Measurements from ENCODE around the gene ARAP1.

ARAP1 gene

DNA sequence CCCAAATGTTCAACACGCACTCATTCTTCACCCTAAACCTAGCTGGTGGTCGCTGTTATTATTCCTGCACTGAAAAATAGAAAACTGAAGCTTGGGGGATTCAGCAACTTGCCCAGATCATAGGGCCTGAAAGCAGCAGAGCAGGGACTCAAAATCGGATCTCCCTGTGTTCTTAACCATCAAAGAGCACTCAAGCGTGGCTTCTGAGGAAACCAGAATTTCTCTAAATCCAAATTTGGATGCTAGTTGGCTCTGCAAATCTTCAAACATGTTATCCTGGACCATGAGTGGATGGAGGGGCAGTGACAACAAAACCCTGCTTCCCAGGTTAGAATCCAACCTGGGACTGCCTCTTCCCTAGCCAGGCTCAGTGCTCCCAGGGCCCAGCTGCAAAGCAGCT lies 11.6 kb upstream of the ARAP1 start:
- no peak for DNase-seq
- Mint-ChIP-seq H3K4me1 (peaks cover 6% of the 10 kb centered on the region), H3K36me3 (no peaks in the 10 kb centered on the region), H3K27me3 (peaks cover 20% of the 10 kb centered on the region), H3K27ac (no peak overlapping the region), H3K9me3 (no peaks in the 10 kb centered on the region), H3K4me3 (no peak overlapping the region)
- CTCF ChIA-PET: no interaction called here

DNA sequence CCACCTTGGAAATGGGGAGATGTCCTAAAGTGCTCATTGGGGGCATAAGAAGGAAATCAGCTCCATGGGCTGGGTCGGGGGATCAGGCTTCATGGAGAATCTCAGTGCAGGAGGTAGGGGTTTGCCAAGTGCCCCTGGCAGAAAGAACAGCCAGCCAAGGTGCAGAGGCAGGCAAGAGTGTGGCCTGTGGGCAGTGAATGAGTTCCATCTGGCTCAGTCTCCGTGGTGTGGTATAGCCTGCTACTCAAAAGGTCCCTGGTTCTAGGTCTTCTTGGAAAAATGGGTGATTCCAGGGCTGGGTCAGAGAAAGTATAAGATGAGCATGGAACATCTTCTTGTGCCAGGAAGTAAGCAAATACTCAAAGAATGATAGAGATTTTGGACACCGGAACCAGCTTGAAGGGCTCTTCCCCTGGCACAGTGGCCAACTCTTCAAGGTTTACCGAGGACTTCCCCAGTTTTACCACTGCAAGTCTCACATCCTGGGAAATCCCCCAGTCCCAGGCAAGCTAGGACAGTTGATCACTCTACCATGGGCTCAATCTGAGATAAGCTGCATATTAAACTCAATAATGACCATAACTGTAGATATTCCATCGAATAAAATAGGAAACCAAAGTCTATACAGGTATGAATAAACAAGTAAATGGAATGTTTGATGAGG lies 10.6 kb upstream of the ARAP1 start:
- H3K4me3 Mint-ChIP-seq: no peak overlapping the region
- H3K27me3 Mint-ChIP-seq: peaks cover 13% of the 10 kb centered on the region
- peaks cover 6% of the 10 kb centered on the region for H3K4me1 Mint-ChIP-seq
- CTCF ChIA-PET: interaction anchor here (1.2 kb wide), 1 partner anchor 26 kb away, joined by 3 read pairs; no protein-coding TSS in a partner anchor
- no peaks in the 10 kb centered on the region for H3K9me3 Mint-ChIP-seq
- DNase-seq: no peak
- no peaks in the 10 kb centered on the region for H3K36me3 Mint-ChIP-seq
- H3K27ac Mint-ChIP-seq: no peak overlapping the region

DNA sequence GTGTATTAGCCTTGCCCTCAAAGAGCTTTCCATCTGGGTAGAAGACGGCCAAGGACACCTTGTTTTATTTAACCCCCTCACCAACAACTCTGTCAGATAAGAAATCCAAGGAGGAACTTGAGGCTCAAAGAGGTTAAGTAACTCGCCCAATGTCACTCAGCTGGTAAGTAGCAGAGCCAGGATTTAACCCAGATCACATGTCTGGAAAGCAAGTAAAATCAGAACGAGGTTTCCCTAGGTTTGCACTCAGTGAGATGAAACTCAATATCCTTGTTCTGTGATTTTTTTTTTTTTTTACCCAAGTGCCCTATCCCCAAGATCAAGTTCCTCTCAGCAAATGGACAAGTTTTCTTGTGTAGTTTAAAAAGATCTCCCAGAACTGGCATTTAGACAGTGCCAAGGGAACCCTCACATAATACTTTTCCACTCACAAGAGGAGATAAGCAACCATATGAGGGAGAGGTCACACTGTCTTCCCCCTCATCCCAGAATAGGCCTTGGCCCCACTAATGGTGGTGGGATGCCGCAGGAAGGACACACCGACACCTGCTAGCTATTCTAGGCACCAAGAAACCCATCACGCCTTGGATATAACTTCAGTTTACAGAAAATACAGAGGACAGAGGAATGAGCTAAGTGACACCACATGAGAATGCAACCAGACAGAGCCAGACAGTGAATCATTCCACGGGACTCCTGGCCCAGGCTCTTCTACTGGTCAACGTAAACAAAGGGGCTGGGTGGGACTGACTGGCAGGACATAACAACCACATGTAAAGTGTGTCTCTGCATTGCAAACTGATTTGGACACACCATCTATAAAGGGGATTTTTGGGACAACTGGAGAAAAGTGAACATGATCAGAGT lies 8.6 kb upstream of the ARAP1 start:
- H3K36me3 Mint-ChIP-seq: no peaks in the 10 kb centered on the region

DNA sequence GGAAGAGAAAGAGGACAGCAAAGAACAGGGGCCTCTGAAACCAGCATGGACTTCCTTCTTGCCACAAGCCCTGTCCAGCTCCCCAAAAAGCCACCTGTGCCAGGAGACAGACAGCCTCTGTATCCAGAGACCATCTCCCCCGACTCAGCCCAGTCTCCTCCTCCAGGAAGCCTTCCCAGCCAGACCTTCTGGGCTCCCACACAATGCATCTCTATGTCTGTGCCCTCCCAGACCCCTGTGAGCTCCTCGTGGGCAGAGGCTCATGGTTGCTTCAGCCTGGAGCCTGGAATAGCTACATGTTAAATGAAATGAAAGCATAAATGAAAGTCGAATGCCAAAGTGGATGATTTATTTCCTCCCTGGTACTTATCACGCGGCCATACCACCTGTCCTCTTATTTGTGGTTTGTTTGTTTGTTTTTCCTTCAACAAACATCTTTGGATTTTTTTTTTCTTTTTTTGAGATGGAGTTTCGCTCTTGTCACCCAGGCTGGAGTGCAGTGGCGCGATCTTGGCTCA lies 7.3 kb upstream of the ARAP1 start:
- CTCF ChIA-PET: no interaction called here
- H3K4me3 Mint-ChIP-seq: no peak overlapping the region

More for the DNA sequence above, 8.6 kb upstream of the ARAP1 start:
- H3K9me3 Mint-ChIP-seq: no peaks in the 10 kb centered on the region
- no peak for DNase-seq
- H3K27me3 Mint-ChIP-seq: peaks cover 4% of the 10 kb centered on the region
- H3K4me1 Mint-ChIP-seq: peaks cover 6% of the 10 kb centered on the region
- no peak overlapping the region for H3K4me3 Mint-ChIP-seq
- no peak overlapping the region for H3K27ac Mint-ChIP-seq
- CTCF ChIA-PET: no interaction called here

DNA sequence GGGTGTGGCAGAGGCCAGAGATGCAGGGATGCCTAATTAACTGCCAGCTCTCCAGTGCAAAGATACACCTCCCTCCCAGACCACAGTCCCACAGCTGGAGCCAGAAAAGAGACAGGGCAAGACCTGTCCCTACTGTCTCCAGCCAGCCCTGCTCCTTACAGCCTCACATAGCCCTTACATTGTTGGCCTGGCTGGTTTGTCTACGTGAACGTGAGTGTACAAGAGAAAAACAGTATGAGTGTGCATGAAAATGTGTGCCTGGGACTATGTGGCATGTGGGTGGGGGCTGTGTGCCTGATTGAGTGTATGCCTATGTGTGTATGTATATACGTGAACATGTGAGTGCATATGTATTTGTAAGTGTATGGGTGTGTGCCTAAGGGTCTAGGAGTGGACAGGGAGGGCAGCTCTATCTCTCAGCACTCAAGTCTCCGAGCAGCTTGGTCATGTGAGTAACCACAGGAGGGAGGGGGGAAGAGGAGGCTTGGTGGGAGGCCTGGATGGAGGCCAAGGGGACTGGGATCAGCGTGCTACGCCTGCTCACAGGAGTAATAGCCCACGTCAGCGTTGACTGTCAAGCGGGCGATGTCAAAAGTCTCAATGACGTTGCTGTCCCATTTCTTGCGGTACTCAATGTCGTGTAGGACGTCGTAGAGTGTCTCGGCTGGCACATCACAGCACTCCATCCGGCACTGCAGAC lies 6.6 kb upstream of the ARAP1 start:
- DNase-seq: no peak
- H3K36me3 Mint-ChIP-seq: no peaks in the 10 kb centered on the region
- H3K9me3 Mint-ChIP-seq: no peaks in the 10 kb centered on the region
- no peak overlapping the region for H3K27ac Mint-ChIP-seq
- peaks cover 4% of the 10 kb centered on the region for H3K27me3 Mint-ChIP-seq
- peaks cover 12% of the 10 kb centered on the region for H3K4me1 Mint-ChIP-seq
- no peak overlapping the region for H3K4me3 Mint-ChIP-seq
- CTCF ChIA-PET: no interaction called here

More for the DNA sequence above, 7.3 kb upstream of the ARAP1 start:
- DNase-seq: no peak
- H3K27me3 Mint-ChIP-seq: peaks cover 4% of the 10 kb centered on the region
- peaks cover 6% of the 10 kb centered on the region for H3K4me1 Mint-ChIP-seq
- no peaks in the 10 kb centered on the region for H3K36me3 Mint-ChIP-seq
- no peaks in the 10 kb centered on the region for H3K9me3 Mint-ChIP-seq
- H3K27ac Mint-ChIP-seq: no peak overlapping the region

DNA sequence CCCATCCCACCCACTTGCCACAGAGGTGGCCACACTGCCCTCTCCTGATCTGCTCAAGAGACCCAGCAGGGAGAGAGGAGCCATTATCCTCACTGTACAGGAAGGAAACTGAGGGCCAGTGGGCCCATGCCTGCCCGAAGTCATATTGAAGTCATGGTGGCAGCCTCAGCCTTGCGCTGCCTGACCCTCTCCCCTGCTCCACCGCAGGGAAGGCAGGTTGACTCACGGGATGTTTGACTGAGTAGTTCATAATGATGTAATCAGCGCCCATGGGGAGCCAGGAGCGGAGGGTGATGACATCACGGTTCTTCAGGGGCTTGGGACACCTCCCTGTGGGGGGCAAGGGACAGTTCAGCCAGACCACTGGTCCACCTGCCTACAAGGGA lies 6.1 kb upstream of the ARAP1 start:
- CTCF ChIA-PET: no interaction called here
- H3K4me1 Mint-ChIP-seq: peaks cover 16% of the 10 kb centered on the region

DNA sequence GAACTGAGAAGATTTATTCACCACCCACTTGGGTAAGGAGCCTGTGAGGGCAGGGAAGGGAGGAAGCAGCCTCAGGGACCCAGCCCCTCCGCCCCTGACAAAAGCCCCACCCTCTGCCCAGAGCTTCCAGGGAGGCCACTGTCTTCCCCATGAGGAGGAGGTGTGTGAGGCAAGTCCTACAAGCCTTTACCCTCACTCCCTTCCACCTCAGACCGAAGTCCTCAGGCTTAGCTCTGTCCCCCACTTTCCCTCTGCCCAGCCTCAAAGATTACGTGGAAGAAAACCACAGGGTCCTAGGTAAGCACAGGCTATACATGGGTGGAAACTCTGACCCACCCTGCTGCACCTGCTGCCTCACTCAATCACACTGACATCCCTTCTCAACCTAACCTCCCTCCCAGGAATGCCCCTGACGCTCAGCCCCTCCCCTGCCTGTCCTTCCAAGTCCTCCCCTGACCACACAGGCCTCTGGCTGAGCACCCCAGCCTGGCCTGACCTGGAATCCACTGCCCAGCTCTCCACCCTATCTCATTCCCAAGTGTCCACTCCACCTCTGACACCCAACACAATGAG lies 3.6 kb upstream of the ARAP1 start:
- CTCF ChIA-PET: no interaction called here
- Mint-ChIP-seq H3K36me3 (no peaks in the 10 kb centered on the region), H3K9me3 (no peaks in the 10 kb centered on the region), H3K27ac (no peak overlapping the region), H3K4me3 (no peak overlapping the region), H3K27me3 (peaks cover 4% of the 10 kb centered on the region), H3K4me1 (peaks cover 33% of the 10 kb centered on the region)
- no peak for DNase-seq

More for the DNA sequence above, 6.1 kb upstream of the ARAP1 start:
- peaks cover 4% of the 10 kb centered on the region for H3K27me3 Mint-ChIP-seq
- H3K27ac Mint-ChIP-seq: no peak overlapping the region
- no peak for DNase-seq
- H3K4me3 Mint-ChIP-seq: no peak overlapping the region
- no peaks in the 10 kb centered on the region for H3K9me3 Mint-ChIP-seq
- no peaks in the 10 kb centered on the region for H3K36me3 Mint-ChIP-seq

DNA sequence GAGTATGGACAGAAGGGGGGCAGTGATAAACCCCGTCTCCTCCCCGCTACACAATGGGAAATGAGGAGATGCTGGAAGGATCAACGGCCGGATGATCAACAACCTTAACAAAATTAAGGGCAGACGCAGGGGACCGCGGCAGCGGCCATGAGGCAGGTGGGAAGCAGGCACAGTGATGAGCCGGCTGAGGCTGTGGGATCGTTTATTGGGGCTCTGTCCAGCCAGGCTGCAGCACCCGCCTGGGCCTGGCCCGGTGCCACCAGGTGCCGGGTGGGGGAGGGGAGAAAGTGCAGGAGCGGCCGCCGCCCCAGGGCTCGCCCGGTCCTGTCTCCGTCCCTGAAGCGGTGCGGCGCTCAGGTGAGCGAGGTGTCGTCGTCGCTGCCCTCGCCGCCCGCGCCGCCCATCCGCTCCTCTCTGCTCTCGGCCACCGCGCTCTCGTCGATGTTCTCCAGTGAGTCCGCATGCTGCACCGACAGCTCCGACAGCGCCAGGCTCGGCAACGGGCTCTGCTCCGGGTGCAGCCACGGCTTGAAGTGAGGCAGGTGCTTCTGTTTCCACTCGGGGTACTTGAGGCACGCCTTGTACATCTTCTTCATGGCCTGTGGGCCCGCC lies 2.4 kb upstream of the ARAP1 start:
- no peak for DNase-seq
- Mint-ChIP-seq H3K27ac (no peak overlapping the region), H3K9me3 (no peaks in the 10 kb centered on the region), H3K27me3 (peaks cover 4% of the 10 kb centered on the region), H3K4me3 (no peak overlapping the region), H3K4me1 (peaks cover 41% of the 10 kb centered on the region), H3K36me3 (no peaks in the 10 kb centered on the region)
- CTCF ChIA-PET: no interaction called here

DNA sequence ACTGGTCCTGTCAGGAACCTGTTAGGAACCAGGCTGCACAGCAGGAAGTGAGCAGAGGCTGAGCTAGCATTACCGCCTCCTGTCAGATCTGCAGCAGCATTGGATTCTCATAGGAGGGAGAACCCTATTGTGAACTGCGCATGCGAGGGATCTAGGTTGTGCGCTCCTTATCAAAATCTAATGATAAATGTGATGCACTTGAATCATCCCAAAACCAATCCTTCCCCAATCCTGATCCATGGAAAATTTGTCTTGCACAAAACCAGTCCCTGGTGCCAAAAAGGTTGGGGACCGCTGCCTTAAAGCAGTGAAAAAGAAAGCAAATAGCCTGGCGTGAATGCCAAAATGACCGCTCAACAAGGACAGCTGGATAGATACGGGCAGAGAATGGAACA lies 1.9 kb upstream of the ARAP1 start:
- Mint-ChIP-seq H3K27me3 (peaks cover 4% of the 10 kb centered on the region), H3K4me3 (no peak overlapping the region), H3K27ac (no peak overlapping the region), H3K9me3 (no peaks in the 10 kb centered on the region), H3K36me3 (no peaks in the 10 kb centered on the region), H3K4me1 (peaks cover 43% of the 10 kb centered on the region)
- no peak for DNase-seq
- CTCF ChIA-PET: interaction anchor here (0.6 kb wide), 1 partner anchor 388 kb away, joined by 4 read pairs; the partner anchor contains the start of gene FCHSD2

DNA sequence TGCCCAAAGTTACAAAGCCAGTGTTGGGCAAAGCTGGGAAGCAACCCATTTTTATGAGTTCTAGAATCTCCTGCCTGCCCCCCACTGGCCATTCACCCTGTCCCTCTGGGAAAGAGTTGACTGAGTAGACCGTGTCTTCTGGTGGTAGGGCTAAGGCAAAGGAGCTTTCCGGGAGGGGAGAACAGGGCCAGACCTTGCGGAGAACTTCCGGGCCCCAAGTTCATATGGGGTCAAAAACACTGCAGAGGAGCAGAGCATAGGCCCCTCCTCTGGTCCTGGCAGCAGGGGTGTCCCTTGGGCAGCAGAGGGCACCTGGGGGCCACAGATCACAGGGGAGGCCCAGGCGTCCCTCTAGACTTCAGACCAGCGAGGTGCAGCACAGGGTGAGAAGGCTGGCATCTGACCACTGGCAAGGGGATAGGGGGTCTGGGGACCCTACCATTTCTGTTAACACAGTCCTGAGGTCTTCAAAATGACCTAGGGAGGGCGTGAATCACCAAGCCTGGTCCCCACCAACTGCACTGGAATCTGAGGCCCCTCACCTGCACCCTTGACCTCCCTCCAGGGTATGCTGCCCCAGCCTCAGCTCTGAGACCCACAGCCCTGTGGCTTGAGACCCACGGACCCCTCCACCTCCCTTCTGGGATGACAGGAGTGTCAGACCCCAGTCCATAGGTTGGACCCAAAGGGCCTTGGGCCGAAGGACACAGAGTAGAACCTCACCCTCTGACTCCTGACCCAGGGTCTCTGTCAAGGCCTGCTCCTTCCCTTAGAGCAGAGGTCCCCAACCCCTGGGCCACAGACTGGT lies 1.3 kb upstream of the ARAP1 start:
- Mint-ChIP-seq H3K4me1 (peaks cover 49% of the 10 kb centered on the region), H3K4me3 (peak overlapping the region; percentile 87), H3K27me3 (peaks cover 4% of the 10 kb centered on the region), H3K9me3 (no peaks in the 10 kb centered on the region), H3K36me3 (no peaks in the 10 kb centered on the region), H3K27ac (no peak overlapping the region)
- no peak for DNase-seq
- CTCF ChIA-PET: interaction anchor here (0.6 to 1.4 kb wide), 6 partner anchors 11 to 424 kb away, joined by 3 to 4 read pairs (median 4); partner anchors contain the start of gene FCHSD2

DNA sequence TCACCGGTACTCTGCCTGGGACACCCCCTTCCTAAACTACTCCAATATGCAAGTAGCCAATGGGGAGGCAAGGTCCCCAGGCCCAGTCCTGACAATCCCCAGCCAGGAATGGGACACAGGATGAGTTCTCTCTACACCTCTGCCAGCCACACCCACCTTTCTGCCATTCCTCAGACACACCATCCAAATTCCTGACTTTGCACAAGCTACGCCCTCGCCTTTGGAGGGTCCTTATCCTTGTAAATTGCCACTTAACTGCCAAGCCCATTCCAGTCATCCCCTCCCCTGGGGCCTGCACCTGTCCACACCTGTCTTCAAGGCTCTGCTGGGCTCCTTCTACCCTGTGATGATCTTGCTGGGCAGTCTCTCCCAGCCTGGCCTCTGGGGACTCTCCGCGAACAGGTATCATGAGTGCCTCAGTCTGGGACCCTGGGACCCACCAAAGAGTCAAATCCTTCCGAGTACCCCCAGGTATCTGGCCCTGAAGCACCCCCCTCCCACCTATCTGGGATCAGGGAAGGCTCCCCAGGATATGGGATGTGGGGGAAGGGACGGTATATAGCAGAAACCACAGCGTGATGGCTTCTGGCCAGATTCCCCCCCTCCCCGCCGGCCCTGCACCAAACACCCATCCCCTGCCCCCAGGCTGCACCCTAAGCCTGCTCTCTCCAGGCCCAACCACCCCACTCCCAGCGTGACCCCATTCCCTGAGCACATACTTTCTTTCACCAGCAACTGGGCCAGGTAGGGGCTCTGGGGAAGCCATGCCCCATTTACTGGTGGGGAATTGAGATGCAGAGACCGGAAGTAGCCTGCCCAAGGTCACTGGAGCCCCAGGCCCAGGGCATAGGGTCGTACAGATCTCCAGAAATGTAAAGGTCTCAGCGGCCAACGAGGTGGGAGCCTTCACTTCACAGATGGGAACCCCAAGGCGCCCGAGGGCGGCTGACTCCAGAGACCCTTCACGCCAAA lies 806 bp downstream of the ARAP1 start:
- peak overlapping the region; percentile 87 for H3K4me3 Mint-ChIP-seq
- DNase-seq: no peak
- no peaks in the 10 kb centered on the region for H3K36me3 Mint-ChIP-seq
- CTCF ChIA-PET: no interaction called here
- H3K27me3 Mint-ChIP-seq: peaks cover 4% of the 10 kb centered on the region
- H3K9me3 Mint-ChIP-seq: no peaks in the 10 kb centered on the region
- peak overlapping the region; percentile 75 for H3K27ac Mint-ChIP-seq
- H3K4me1 Mint-ChIP-seq: peaks cover 50% of the 10 kb centered on the region

DNA sequence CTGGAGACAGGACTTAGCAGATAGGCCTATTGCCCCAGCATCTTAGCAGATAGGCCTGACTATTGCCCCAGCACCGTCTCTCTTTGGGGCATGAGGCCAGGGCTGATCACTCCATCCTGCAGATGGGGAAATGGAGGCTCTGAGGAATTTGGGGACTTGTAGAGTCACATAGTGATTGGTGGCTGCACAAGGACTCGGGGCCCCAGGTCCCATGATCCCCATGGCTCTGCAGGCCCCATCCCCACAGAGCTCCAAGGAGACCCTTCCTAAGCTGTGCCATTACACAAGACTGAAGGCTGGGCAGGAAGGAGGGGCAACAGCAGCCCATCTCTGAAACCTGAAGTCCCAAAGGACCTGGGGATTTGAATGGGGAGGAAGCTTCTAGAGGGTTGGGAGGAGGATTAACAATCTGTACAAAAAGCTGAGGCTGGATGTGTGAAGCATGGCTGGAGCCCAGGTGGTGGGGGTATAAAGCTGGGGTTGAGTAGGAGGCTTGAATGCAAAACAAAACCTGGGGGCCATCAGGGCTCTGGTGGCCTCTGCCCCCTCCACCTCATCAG lies 1.6 kb downstream of the ARAP1 start:
- H3K27ac Mint-ChIP-seq: no peak overlapping the region
- H3K4me1 Mint-ChIP-seq: peaks cover 50% of the 10 kb centered on the region
- peak overlapping the region; percentile 87 for H3K4me3 Mint-ChIP-seq
- H3K9me3 Mint-ChIP-seq: no peaks in the 10 kb centered on the region
- CTCF ChIA-PET: interaction anchor here (1.6 kb wide), 1 partner anchor 42 kb away, joined by 5 read pairs; no protein-coding TSS in a partner anchor
- no peaks in the 10 kb centered on the region for H3K27me3 Mint-ChIP-seq
- no peaks in the 10 kb centered on the region for H3K36me3 Mint-ChIP-seq
- DNase-seq: no peak

Measured in activated naive CD4-positive, alpha-beta T cell treated with anti-CD3 and anti-CD28 coated beads, Interleukin-2, amount 10 ng/mL, durations not matched to agents 7 days and 5 days (primary cell).